ENCODE measurements around the gene MAP3K5.

Gene MAP3K5

GRCh38 chr6:136566007-136566487 lies 226.2 kb downstream of the MAP3K5 start:
- Histone ChIP-seq H3K4me3 (ENCODE audit: low read length) (no peak overlapping the region), H3K36me3 (ENCODE audit: control insufficient read depth, low read depth, low read length) (no peaks in the 10 kb centered on the region), H3K27ac (ENCODE audit: low read length) (no peak overlapping the region), H3K9me3 (ENCODE audit: control insufficient read depth, low read depth, low read length) (peaks cover 8% of the 10 kb centered on the region), H3K27me3 (ENCODE audit: control insufficient read depth, insufficient read depth, low read length) (no peaks in the 10 kb centered on the region), H3K9ac (ENCODE audit: low read length) (no peak overlapping the region), H3K4me1 (ENCODE audit: control insufficient read depth, low read depth, low read length) (no peaks in the 10 kb centered on the region)

GRCh38 chr6:136564180-136564579 lies 228.1 kb downstream of the MAP3K5 start:
- Histone ChIP-seq H3K4me1 (ENCODE audit: control insufficient read depth, low read depth, low read length) (no peaks in the 10 kb centered on the region), H3K9ac (ENCODE audit: low read length) (no peak overlapping the region), H3K36me3 (ENCODE audit: control insufficient read depth, low read depth, low read length) (no peaks in the 10 kb centered on the region), H3K27me3 (ENCODE audit: control insufficient read depth, insufficient read depth, low read length) (no peaks in the 10 kb centered on the region), H3K9me3 (ENCODE audit: control insufficient read depth, low read depth, low read length) (no peaks in the 10 kb centered on the region), H3K4me3 (ENCODE audit: low read length) (no peak overlapping the region), H3K27ac (ENCODE audit: low read length) (no peak overlapping the region)

GRCh38 chr6:136563386-136564152 lies 228.7 kb downstream of the MAP3K5 start:
- no peak overlapping the region for H3K27ac ChIP-seq (ENCODE audit: low read length)
- no peaks in the 10 kb centered on the region for H3K27me3 ChIP-seq (ENCODE audit: control insufficient read depth, insufficient read depth, low read length)
- H3K36me3 ChIP-seq (ENCODE audit: control insufficient read depth, low read depth, low read length): no peaks in the 10 kb centered on the region
- H3K4me1 ChIP-seq (ENCODE audit: control insufficient read depth, low read depth, low read length): no peaks in the 10 kb centered on the region
- no peak overlapping the region for H3K4me3 ChIP-seq (ENCODE audit: low read length)
- no peaks in the 10 kb centered on the region for H3K9me3 ChIP-seq (ENCODE audit: control insufficient read depth, low read depth, low read length)
- no peak overlapping the region for H3K9ac ChIP-seq (ENCODE audit: low read length)

- Histone ChIP-seq H3K4me3 (ENCODE audit: low read length) (no peak overlapping the region), H3K36me3 (ENCODE audit: control insufficient read depth, low read depth, low read length) (no peaks in the 10 kb centered on the region), H3K9ac (ENCODE audit: low read length) (no peak overlapping the region), H3K27me3 (ENCODE audit: control insufficient read depth, insufficient read depth, low read length) (no peaks in the 10 kb centered on the region), H3K27ac (ENCODE audit: low read length) (no peak overlapping the region), H3K9me3 (ENCODE audit: control insufficient read depth, low read depth, low read length) (no peaks in the 10 kb centered on the region), H3K4me1 (ENCODE audit: control insufficient read depth, low read depth, low read length) (no peaks in the 10 kb centered on the region)
These were observed 230.1 kb downstream of the MAP3K5 start for GRCh38 chr6:136562211-136562610.

- Histone ChIP-seq H3K9me3 (ENCODE audit: control insufficient read depth, low read depth, low read length) (no peaks in the 10 kb centered on the region), H3K36me3 (ENCODE audit: control insufficient read depth, low read depth, low read length) (no peaks in the 10 kb centered on the region), H3K27me3 (ENCODE audit: control insufficient read depth, insufficient read depth, low read length) (peaks cover 44% of the 10 kb centered on the region), H3K27ac (ENCODE audit: low read length) (no peak overlapping the region), H3K4me3 (ENCODE audit: low read length) (no peak overlapping the region), H3K9ac (ENCODE audit: low read length) (no peak overlapping the region), H3K4me1 (ENCODE audit: control insufficient read depth, low read depth, low read length) (peaks cover 11% of the 10 kb centered on the region)
These were observed 239.0 kb downstream of the MAP3K5 start for GRCh38 chr6:136553166-136553787.

GRCh38 chr6:136552054-136552453 lies 240.2 kb downstream of the MAP3K5 start:
- H3K36me3 ChIP-seq (ENCODE audit: control insufficient read depth, low read depth, low read length): no peaks in the 10 kb centered on the region
- H3K4me3 ChIP-seq (ENCODE audit: low read length): no peak overlapping the region
- no peaks in the 10 kb centered on the region for H3K9me3 ChIP-seq (ENCODE audit: control insufficient read depth, low read depth, low read length)
- peaks cover 17% of the 10 kb centered on the region for H3K4me1 ChIP-seq (ENCODE audit: control insufficient read depth, low read depth, low read length)
- H3K27ac ChIP-seq (ENCODE audit: low read length): no peak overlapping the region
- H3K27me3 ChIP-seq (ENCODE audit: control insufficient read depth, insufficient read depth, low read length): peaks cover 47% of the 10 kb centered on the region
- no peak overlapping the region for H3K9ac ChIP-seq (ENCODE audit: low read length)

GRCh38 chr6:136551103-136551502 lies 241.2 kb downstream of the MAP3K5 start:
- peaks cover 19% of the 10 kb centered on the region for H3K4me1 ChIP-seq (ENCODE audit: control insufficient read depth, low read depth, low read length)
- peak overlapping the region; percentile 60 for H3K4me3 ChIP-seq (ENCODE audit: low read length)
- H3K27ac ChIP-seq (ENCODE audit: low read length): no peak overlapping the region
- H3K9ac ChIP-seq (ENCODE audit: low read length): peak overlapping the region; percentile 35
- H3K36me3 ChIP-seq (ENCODE audit: control insufficient read depth, low read depth, low read length): no peaks in the 10 kb centered on the region
- H3K27me3 ChIP-seq (ENCODE audit: control insufficient read depth, insufficient read depth, low read length): peaks cover 47% of the 10 kb centered on the region
- H3K9me3 ChIP-seq (ENCODE audit: control insufficient read depth, low read depth, low read length): no peaks in the 10 kb centered on the region

- Histone ChIP-seq H3K4me3 (ENCODE audit: low read length) (peak within 1 kb of the TSS; percentile 60), H3K27ac (ENCODE audit: low read length) (no peak within 1 kb of the TSS), H3K36me3 (ENCODE audit: control insufficient read depth, low read depth, low read length) (no peaks in the 10 kb centered on the region), H3K27me3 (ENCODE audit: control insufficient read depth, insufficient read depth, low read length) (peaks cover 47% of the 10 kb centered on the region), H3K4me1 (ENCODE audit: control insufficient read depth, low read depth, low read length) (peaks cover 19% of the 10 kb centered on the region), H3K9me3 (ENCODE audit: control insufficient read depth, low read depth, low read length) (no peaks in the 10 kb centered on the region), H3K9ac (ENCODE audit: low read length) (peak within 1 kb of the TSS; percentile 65)
These were observed 241.8 kb downstream of the MAP3K5 start, which contains the start of gene MAP7 for GRCh38 chr6:136550330-136551071. TSS of gene MAP7 (minus strand) at chr6:136550422. CDS start at chr6:136550408, 14 bp downstream.

GRCh38 chr6:136550045-136550329 lies 242.3 kb downstream of the MAP3K5 start:
- no peaks in the 10 kb centered on the region for H3K9me3 ChIP-seq (ENCODE audit: control insufficient read depth, low read depth, low read length)
- H3K4me1 ChIP-seq (ENCODE audit: control insufficient read depth, low read depth, low read length): peaks cover 23% of the 10 kb centered on the region
- H3K36me3 ChIP-seq (ENCODE audit: control insufficient read depth, low read depth, low read length): no peaks in the 10 kb centered on the region
- H3K4me3 ChIP-seq (ENCODE audit: low read length): peak overlapping the region; percentile 60
- peak overlapping the region; percentile 65 for H3K9ac ChIP-seq (ENCODE audit: low read length)
- H3K27me3 ChIP-seq (ENCODE audit: control insufficient read depth, insufficient read depth, low read length): peaks cover 47% of the 10 kb centered on the region
- no peak overlapping the region for H3K27ac ChIP-seq (ENCODE audit: low read length)

GRCh38 chr6:136549300-136550044 lies 242.8 kb downstream of the MAP3K5 start:
- H3K4me3 ChIP-seq (ENCODE audit: low read length): peak overlapping the region; percentile 60
- no peak overlapping the region for H3K27ac ChIP-seq (ENCODE audit: low read length)
- H3K27me3 ChIP-seq (ENCODE audit: control insufficient read depth, insufficient read depth, low read length): peaks cover 47% of the 10 kb centered on the region
- no peaks in the 10 kb centered on the region for H3K9me3 ChIP-seq (ENCODE audit: control insufficient read depth, low read depth, low read length)
- H3K4me1 ChIP-seq (ENCODE audit: control insufficient read depth, low read depth, low read length): peaks cover 27% of the 10 kb centered on the region
- peak overlapping the region; percentile 65 for H3K9ac ChIP-seq (ENCODE audit: low read length)
- no peaks in the 10 kb centered on the region for H3K36me3 ChIP-seq (ENCODE audit: control insufficient read depth, low read depth, low read length)

Data from iPS-18a (cell line).